ENCODE results near the gene GJA1.
"Not testable (repeated sequence)": the region's sequence is repeated elsewhere in the genome, so short reads cannot be mapped to it uniquely, and the experiment has no call there.

The GJA1 gene

DNA sequence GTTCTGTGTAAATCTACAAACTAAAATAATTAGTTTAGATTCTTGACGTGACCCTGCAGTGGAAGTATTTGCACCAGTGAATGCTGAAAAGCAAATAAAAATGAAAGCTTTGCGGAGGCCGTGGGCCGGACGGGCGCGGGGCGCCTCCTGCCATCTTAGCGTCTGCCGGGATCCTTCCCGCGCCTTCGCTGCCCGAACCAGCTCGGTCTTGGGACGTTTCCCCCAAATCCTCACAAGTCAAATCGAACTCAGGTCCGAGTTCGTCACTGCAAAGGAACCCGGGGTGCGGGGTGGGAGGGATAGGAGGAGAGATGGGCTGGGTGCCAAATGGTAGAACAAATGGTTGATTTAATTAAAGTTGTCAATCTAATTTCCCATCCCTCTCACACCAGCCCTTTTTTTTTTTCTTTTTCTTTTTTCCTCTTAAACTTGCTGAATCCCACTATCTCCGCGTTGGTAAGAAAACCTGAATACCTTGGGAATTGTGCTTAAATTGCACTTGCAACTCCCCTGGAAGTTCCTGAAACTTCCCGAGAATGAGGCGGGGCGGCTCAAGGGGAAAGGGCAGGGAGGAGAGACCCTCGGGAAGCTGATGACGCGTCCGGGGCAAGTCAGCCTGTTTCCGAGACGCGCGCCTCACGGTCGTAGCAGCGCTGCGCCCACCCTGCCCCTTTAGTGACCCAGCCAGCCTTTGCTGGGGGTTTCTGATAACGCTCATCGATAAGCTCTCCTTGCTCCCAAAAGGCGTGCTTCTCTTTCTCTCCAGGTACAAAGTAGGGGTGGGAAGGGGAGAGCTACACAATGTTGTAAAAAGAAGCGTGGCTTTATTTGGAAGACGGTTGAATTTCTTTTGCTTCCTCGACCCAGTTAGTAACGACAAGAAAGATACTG, 1.8 kb downstream of the GJA1 start:
- no peak for DNase-seq (ENCODE audit: low read depth in 2 of 2, low spot score in 1 of 2)

DNA sequence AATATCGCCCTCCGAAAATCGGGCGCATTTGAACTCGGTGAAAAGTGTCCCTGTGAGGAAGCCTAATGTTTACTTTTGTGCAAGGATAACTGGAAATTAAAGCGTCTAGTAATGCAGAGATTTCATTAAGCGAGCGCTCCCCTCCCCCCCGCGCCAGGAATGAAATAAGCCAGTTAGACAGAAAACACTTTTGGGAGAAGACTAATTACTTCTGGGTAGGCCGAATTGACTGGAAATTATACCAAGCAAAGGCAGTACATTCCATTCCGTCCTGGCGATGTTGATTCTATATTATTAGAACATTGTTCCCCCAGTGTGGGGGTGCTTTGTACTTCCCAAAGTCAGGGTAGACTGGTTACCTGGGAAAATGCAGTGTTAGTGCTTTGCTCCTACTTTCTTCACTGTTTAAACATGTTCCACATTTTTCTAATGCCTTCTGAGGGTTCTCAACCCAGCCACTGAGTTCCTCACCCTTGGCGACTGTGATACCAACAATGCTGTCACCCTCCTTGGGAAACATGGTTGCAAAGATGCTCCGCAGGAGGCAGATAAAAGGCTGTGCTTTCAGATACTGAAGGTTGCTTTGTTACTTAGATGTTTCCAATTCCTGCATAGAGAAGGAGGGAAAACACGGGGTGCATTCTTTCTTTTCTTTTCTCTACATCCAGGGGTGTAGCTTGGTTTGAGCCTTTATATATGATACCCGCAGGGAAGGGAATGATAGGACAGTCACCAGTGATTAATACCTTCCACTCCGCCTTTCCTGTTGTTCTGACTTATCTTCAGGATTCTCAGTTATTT, 2.6 kb downstream of the GJA1 start:
- DNase-seq (ENCODE audit: low read depth in 2 of 2, low spot score in 1 of 2): no peak

DNA sequence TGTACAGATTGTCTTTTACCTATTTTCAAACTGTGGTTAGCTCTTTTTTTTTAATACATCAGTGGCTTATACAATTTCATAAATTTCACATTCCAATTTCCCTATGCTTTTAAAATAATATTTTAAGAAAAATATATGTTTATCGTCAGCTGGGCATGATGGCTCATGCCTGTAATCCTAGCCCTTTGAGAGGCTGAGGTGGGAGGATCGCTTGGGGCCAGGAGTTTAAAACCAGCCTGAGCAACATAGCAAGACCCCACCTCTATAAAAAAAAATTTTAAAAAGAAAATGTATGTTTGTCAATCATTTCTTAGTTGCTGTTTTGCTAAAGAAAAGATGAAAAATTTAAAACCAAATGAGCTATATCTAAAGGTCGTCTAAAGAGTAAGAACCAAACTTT, 3.4 kb downstream of the GJA1 start:
- no peak for DNase-seq (ENCODE audit: low read depth in 2 of 2, low spot score in 1 of 2)

DNA sequence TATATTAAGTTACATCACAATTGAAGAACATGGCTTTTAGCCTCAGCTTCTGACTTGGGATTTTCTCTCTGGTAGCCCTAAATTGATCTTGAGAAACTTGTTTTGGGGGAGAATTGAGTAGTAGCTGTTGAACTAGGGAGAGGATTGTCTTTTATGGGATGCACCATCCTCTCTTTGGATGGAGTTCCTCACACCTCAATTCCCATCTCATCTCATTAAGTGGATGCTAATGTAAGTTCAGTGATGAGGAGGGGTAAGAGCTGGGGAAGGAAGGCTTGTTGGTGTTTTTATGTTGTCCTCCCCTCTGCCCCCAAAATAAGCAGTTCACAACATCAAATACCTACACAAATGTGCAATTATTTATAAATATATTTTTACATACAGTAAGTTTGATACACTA, 4.0 kb downstream of the GJA1 start:
- DNase-seq (ENCODE audit: low read depth in 2 of 2, low spot score in 1 of 2): no peak

DNA sequence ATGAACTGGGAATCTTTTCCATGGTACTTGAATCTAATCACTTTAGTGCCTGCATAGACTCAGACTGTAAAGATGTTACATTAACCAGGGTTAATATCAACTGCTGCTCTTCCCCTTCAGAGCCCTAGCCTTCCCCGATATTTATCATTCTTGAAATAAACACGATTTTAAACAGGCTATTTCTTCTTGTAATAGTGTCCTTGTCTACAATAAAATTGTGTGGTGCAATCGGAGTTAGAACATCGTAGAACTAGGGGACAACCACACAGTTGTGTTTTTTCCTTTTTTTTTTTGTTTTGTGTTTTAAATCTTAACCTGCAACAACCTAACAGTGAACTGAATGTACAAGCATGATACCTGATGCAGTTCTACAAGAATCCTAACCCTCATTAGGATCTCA, 4.5 kb downstream of the GJA1 start:
- no peak for DNase-seq (ENCODE audit: low read depth in 2 of 2, low spot score in 1 of 2)

DNA sequence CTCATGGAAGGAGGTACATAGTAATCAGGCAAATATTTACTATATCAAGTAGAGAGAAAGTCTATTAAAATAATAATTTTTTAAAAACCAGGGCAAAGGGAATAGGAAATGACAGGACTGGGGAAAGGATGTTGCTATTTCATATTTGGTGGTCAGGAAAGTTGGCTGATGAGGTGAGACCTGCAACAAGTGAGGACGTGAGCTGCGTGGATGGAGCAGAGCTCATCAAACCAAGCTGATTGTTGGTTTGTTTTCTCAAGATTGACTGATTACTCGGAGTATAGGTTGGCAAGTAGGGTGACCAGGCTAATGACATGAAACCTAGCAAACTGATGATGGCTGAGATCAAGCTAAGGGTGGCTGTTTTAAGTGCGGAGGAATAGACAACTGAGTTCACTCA, 6.0 kb downstream of the GJA1 start:
- no peak for DNase-seq (ENCODE audit: low read depth in 2 of 2, low spot score in 1 of 2)

DNA sequence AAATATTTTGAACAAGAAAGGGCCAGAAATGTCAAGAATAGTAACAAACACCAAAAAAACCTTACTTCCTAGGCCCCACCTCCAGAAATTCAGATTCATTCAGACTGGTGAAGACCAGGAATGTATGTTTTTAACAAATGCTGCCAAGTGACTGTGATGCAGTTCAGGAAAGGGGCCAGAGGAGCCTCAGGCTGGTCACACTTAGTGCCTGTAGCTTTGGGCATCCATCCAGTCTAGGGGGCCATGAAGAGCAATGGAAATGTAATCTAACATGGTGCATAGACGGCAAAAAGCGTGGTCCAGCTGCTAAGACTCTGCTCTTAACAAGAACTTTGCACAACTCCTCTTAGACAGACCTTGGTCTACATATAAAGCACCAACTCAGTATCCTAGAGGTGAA, 7.1 kb downstream of the GJA1 start:
- DNase-seq (ENCODE audit: low read depth in 2 of 2, low spot score in 1 of 2): no peak

DNA sequence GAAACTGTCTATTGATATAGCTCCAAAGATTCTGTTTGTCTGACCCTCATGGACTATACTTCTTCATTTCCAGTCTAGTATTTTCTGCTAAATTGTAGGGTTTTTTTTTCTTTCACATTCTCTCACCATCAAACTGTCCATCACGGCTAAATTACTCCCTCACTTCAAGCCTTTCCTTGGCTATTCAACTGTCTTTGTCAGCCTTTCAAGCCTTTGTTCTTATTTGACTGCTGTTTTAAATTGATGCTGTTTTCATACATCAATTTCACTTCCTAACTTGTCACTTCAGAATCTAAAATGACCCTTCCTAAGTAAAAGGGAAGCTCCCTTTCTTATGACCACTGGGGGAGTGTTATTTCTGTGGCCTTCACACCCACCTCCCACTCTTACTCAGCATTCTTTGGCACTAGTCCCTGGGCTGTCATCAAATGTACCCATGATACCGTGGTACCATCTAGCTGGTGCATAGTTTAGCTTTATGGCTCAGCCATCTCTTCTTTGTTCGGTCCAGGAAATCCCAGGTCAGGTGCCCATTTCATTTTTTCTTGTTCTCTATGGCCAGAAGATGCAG, 8.6 kb downstream of the GJA1 start:
- DNase-seq (ENCODE audit: low read depth in 2 of 2, low spot score in 1 of 2): no peak

DNA sequence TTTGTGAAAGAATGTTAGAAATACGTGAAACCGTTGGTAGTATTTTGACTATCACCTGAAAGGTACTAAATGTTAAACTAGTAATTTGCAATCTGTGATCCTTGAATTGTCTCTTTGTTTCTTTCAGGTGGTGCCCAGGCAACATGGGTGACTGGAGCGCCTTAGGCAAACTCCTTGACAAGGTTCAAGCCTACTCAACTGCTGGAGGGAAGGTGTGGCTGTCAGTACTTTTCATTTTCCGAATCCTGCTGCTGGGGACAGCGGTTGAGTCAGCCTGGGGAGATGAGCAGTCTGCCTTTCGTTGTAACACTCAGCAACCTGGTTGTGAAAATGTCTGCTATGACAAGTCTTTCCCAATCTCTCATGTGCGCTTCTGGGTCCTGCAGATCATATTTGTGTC, 11.3 kb downstream of the GJA1 start:
- not testable (repeated sequence) for DNase-seq (ENCODE audit: low read depth in 2 of 2, low spot score in 1 of 2)

DNA sequence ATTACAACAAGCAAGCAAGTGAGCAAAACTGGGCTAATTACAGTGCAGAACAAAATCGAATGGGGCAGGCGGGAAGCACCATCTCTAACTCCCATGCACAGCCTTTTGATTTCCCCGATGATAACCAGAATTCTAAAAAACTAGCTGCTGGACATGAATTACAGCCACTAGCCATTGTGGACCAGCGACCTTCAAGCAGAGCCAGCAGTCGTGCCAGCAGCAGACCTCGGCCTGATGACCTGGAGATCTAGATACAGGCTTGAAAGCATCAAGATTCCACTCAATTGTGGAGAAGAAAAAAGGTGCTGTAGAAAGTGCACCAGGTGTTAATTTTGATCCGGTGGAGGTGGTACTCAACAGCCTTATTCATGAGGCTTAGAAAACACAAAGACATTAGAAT, 12.3 kb downstream of the GJA1 start:
- not testable (repeated sequence) for DNase-seq (ENCODE audit: low read depth in 2 of 2, low spot score in 1 of 2)

DNA sequence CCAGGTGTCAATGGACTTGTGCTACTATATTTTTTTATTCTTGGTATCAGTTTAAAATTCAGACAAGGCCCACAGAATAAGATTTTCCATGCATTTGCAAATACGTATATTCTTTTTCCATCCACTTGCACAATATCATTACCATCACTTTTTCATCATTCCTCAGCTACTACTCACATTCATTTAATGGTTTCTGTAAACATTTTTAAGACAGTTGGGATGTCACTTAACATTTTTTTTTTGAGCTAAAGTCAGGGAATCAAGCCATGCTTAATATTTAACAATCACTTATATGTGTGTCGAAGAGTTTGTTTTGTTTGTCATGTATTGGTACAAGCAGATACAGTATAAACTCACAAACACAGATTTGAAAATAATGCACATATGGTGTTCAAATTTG, 13.1 kb downstream of the GJA1 start:
- DNase-seq (ENCODE audit: low read depth in 2 of 2, low spot score in 1 of 2): not testable (repeated sequence)

DNA sequence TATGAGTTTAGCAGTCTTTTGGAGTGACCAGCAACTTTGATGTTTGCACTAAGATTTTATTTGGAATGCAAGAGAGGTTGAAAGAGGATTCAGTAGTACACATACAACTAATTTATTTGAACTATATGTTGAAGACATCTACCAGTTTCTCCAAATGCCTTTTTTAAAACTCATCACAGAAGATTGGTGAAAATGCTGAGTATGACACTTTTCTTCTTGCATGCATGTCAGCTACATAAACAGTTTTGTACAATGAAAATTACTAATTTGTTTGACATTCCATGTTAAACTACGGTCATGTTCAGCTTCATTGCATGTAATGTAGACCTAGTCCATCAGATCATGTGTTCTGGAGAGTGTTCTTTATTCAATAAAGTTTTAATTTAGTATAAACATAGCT, 13.9 kb downstream of the GJA1 start:
- no peak for DNase-seq (ENCODE audit: low read depth in 2 of 2, low spot score in 1 of 2)

DNA sequence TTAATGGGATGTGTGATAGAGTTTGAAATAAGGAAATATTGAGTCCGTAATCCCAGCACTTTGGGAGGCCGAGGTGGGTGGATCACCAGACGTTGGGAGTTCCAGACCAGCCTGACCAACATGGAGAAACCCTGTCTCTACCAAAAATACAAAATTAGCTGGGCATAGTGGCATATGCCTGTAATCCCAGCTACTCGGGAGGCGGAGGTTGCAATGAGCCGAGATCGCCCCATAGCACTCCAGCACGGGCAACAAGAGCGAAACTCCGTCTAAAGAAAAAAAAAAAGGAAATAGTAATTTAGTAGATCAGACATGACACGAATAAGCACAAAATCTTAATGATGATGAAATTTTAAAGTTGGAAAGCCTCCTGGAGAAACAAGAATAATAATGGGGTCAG, 14.8 kb downstream of the GJA1 start:
- DNase-seq (ENCODE audit: low read depth in 2 of 2, low spot score in 1 of 2): no peak

DNA sequence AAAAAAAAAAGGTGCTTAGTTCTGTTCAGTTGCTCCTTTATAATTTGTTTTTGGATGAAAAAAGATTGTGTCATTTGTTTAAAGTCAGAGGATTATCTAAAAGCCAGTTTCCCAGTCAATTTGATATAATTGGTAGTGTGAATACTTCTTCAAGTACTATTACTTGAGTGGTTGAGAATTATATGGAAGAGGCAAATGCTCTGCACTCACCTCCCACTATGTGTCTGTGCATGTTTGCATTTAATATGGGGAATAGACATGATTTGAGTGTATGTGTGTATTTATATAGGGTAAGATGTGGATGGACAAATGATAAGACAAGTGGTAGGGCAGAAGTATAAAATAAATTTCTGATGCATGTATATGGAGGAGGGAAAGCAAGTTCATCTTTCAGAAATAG, 15.8 kb downstream of the GJA1 start:
- DNase-seq (ENCODE audit: low read depth in 2 of 2, low spot score in 1 of 2): no peak

DNA sequence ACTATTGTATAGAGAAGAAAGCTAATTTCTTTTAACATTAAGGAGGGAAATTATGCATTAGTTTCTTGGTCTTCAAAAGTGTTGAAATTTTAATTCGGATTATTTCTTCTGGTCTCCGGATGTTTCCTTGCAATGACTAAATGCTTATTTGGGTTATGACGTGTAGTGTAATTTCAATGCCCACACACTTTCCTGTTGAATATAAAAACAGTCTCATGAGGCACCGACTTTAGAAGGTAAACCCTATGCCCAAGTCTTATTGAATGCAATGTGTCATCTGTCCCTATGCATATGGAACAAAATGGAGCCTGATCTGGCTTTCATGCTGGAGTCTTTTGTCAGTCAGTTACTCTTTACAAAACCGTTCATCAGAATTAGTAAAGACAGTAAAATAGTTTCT, 17.7 kb downstream of the GJA1 start:
- no peak for DNase-seq (ENCODE audit: low read depth in 2 of 2, low spot score in 1 of 2)

DNA sequence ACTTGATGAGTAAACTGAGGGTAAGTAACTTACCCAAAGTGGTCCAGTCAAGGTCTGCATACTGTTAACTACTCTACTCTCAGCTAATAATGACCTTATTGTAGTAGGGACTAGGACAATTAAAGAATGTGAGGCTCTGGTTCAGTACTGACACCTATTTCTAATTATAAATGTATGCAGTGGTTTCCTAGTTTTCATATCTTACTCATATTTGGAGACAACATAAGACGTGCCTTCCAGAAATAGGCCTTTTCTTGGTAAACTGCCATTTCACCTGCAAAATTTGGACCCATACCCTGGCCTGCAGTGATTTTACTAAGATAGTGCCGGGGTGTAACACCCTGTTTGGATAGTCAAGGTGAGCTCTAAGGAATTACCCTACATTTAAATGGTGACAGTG, 24.7 kb downstream of the GJA1 start:
- DNase-seq (ENCODE audit: low read depth in 2 of 2, low spot score in 1 of 2): no peak

DNA sequence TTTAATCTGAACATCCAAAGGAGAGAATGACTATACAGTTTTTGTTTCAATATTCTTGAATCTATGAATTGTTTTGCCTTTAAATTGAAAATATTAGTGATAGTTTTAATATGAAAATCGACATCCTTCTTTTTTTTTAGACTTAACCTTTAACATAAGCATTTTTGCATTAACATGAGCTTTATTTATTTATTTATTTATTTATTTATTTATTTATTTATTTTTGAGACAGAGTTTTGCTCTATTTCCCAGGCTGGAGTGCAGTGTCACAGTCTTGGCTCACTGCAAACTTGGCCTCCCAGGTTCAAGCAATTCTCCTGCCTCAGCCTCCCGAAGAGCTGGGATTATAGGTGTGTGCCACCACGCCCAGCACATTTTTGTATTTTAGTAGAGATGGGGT, 27.6 kb downstream of the GJA1 start:
- no peak for DNase-seq (ENCODE audit: low read depth in 2 of 2, low spot score in 1 of 2)

DNA sequence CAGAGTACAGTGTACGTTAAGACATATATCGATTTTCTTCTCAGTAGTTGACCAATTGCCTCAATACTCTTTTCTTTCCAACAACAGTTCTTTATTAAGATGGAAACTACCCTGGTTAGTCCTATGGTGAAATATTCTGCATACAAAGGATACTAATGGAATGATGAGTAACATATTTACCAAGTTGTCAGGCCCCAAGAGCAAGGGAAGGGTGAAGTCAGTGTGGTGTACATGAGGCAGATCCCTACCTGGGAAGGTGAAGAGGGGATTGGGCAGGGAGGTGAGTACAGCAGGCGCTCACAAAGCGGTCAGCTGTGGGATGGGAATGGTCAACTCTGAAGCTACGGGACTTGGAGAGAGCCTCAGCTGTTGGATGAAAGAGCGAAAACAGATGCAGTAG, 29.7 kb downstream of the GJA1 start:
- no peak for DNase-seq (ENCODE audit: low read depth in 2 of 2, low spot score in 1 of 2)

DNA sequence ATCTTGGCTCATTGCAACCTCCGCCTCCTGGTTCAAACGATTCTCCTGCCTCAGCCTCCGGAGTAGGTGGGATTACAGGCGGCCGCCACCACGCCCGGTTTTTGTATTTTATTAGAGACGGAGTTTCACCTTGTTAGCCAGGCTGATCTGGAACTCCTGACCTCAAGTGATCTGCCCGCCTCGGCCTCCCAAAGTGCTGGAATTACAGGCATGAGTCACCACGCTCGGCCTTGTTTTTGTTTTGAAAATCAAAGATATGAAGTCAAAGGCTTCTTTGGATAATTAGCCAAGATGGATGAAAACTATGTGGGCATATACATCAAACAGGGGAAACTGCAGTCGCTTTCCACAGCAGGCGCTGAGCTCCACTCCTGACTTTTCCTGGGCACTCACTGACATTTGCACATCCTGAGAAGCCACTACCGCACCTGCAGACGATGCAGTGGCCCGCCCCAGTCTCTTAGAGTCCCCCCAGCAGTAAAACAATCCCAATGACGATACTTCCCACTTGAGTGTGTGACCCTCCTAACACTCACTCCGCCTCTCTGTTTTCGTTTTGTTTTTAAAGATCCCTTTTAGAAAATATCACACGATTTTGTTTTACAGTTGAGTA, 44.1 kb downstream of the GJA1 start:
- no peak for DNase-seq (ENCODE audit: low read depth in 2 of 2, low spot score in 1 of 2)

DNA sequence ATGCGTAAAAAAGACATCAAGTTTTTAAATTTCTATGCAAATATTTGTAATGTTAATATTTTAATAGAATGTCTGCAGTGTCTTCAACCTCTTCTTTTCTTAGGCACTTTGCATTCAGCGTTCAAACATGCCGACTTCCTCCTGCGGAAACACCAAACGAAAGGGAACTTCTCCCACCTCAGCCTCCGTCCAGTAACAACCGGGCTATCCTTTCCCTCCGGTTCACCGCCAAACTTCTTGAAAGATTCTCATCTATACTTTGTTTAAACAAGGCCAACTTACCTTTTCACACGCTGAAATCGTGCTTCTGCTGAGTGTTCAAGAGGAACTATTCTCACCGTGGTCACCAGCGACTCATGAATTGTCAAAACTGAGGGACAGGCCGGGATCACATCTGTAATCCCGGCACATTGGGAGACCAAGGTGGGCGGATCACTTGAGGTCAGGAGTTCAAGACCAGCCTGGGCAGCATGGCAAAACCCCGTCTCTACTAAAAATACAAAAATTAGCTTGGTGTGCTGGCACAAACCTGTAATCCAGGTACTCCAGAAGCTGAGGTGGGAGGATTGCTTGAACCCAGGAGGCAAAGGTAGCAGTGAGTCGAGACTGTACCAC, 44.8 kb downstream of the GJA1 start:
- no peak for DNase-seq (ENCODE audit: low read depth in 2 of 2, low spot score in 1 of 2)

DNA sequence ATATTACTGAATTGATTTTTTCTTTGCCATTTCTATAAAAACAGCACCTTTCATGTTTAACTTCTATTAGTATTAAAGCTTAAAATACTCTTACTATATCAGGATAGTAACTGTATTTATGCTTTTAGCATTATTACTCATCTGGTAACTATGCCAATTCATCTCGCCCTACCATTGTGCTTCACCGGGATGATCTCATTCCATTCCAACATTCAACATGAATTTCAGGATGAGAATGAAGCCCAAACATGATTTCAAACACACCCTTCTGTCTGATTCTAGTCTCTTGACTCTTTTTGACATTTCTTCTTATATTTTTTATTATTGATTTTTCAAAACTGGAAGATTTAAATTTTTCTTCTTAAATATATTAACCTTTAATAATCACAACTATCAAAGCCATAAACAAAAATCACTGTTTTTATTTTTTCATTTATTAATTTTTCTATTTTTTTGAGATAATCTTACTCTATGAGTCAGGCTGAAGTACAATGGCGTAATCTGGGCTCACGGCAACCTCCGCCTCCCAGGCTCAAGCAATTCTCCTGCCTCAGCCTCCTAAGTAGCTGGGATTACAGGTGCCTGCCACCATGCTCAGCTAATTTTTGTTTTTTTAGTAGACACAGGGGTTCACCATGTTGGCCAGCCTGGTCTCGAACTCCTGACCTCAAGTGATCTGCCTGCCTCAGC, 46.7 kb downstream of the GJA1 start:
- no peak for DNase-seq (ENCODE audit: low read depth in 2 of 2, low spot score in 1 of 2)
